GM19239 (cell line): Measurements from ENCODE around the gene OR9I1.

Experiments
- DNase-seq: peaks from one replicate; pipeline ENCODE4 v3.0.0; 2011; ENCODE audit warnings: low spot score; ENCODE audit not compliant: insufficient read length
- FAIRE-seq: peaks from 2 replicates; lab custom pipeline; 2011; peaks lifted over from hg19 to GRCh38; lab: Jason Lieb, UNC

OR9I1 gene

GRCh38 chr11:58125469-58125868 is at the start of gene OR9I1:
Gene OR9I1 (minus strand): TSS chr11:58125530. CDS start chr11:58119444, 6,086 bp downstream.
- FAIRE-seq (no peak), DNase-seq (no peak)

GRCh38 chr11:58165504-58166106 is 40.3 kb upstream of the OR9I1 start:
- no peak for FAIRE-seq

GRCh38 chr11:58164990-58165389 is 39.7 kb upstream of the OR9I1 start:
- no peak for FAIRE-seq

More at GRCh38 chr11:58165504-58166106, 40.3 kb upstream of the OR9I1 start:
- DNase-seq, result no peak

GRCh38 chr11:58164389-58164788 is 39.1 kb upstream of the OR9I1 start:
- FAIRE-seq, result no peak
- DNase-seq, result no peak

More at GRCh38 chr11:58164990-58165389, 39.7 kb upstream of the OR9I1 start:
- no peak for DNase-seq

- FAIRE-seq, result no peak
- DNase-seq, result no peak
Observed at GRCh38 chr11:58152781-58153180, 27.5 kb upstream of the OR9I1 start.

GRCh38 chr11:58142761-58143160 is 17.4 kb upstream of the OR9I1 start:
- no peak for DNase-seq
- no peak for FAIRE-seq

GRCh38 chr11:58135171-58135570 is 9.8 kb upstream of the OR9I1 start:
- FAIRE-seq (no peak), DNase-seq (no peak)

GRCh38 chr11:58134151-58134550 is 8.8 kb upstream of the OR9I1 start:
- FAIRE-seq, result no peak
- no peak for DNase-seq

GRCh38 chr11:58133309-58134076 is 8.2 kb upstream of the OR9I1 start:
- FAIRE-seq, result no peak
- no peak for DNase-seq

GRCh38 chr11:58127350-58127749 is 2.0 kb upstream of the OR9I1 start:
- DNase-seq (no peak), FAIRE-seq (no peak)

- no peak for DNase-seq
- FAIRE-seq, result no peak
Observed at GRCh38 chr11:58121096-58121495, 4.2 kb downstream of the OR9I1 start.

- FAIRE-seq (no peak), DNase-seq (no peak)
Observed at GRCh38 chr11:58097437-58097836, 27.9 kb downstream of the OR9I1 start.

- no peak for FAIRE-seq
- no peak for DNase-seq
Observed at GRCh38 chr11:58086528-58086927, 38.8 kb downstream of the OR9I1 start.

- FAIRE-seq (no peak), DNase-seq (no peak)
Observed at GRCh38 chr11:58075781-58076180, 49.5 kb downstream of the OR9I1 start.

- no peak for DNase-seq
- no peak for FAIRE-seq
Observed at GRCh38 chr11:58070585-58070984, 54.7 kb downstream of the OR9I1 start.

GRCh38 chr11:58068655-58069054 is 56.7 kb downstream of the OR9I1 start:
- DNase-seq (no peak), FAIRE-seq (no peak)

GRCh38 chr11:58067685-58068084 is 57.6 kb downstream of the OR9I1 start:
- no peak for FAIRE-seq
- DNase-seq, result no peak
